Measurements from ENCODE around the gene CLNS1A.

CLNS1A gene

GRCh38 chr11:77604281-77604680 lies 33.3 kb downstream of the CLNS1A start:
- H3K4me3 ChIP-seq (ENCODE audit: low read depth, low read length) = no peak overlapping the region

GRCh38 chr11:77602381-77603088 lies 35.1 kb downstream of the CLNS1A start:
- TF ChIP-seq CTCF (IDR thresholded peaks at IDR 0.05; ENCODE audit: low read depth, low read length) = no peak
- DNase-seq = no peak
- Histone ChIP-seq H3K4me1 (no peaks in the 10 kb centered on the region), H3K9me3 (no peaks in the 10 kb centered on the region), H3K36me3 (peaks cover 16% of the 10 kb centered on the region), H3K4me3 (ENCODE audit: low read depth, low read length) (no peak overlapping the region), H3K27me3 (no peaks in the 10 kb centered on the region)

More at GRCh38 chr11:77604281-77604680, 33.3 kb downstream of the CLNS1A start:
- Histone ChIP-seq H3K36me3 (peaks cover 22% of the 10 kb centered on the region), H3K27me3 (no peaks in the 10 kb centered on the region), H3K9me3 (no peaks in the 10 kb centered on the region), H3K4me1 (0 out of 2 replicates have a peak, but pooled peaks cover under 1% of the 10 kb centered on the region)
- no peak for DNase-seq
- no peak for TF ChIP-seq CTCF (IDR thresholded peaks at IDR 0.05; ENCODE audit: low read depth, low read length)

- no peaks in the 10 kb centered on the region; the same call in 1 of the 2 replicates for H3K36me3 ChIP-seq
- no peak for DNase-seq
- no peaks in the 10 kb centered on the region for H3K27me3 ChIP-seq
- no peaks in the 10 kb centered on the region for H3K9me3 ChIP-seq
- TF ChIP-seq CTCF (IDR thresholded peaks at IDR 0.05; ENCODE audit: low read depth, low read length) = no peak
- no peak overlapping the region for H3K4me3 ChIP-seq (ENCODE audit: low read depth, low read length)
- no peaks in the 10 kb centered on the region for H3K4me1 ChIP-seq
These were observed 39.4 kb downstream of the CLNS1A start for GRCh38 chr11:77598195-77598594.

- H3K27me3 ChIP-seq = no peaks in the 10 kb centered on the region
- DNase-seq = no peak
- no peaks in the 10 kb centered on the region for H3K4me1 ChIP-seq
- TF ChIP-seq CTCF (IDR thresholded peaks at IDR 0.05; ENCODE audit: low read depth, low read length) = no peak
- H3K36me3 ChIP-seq = no peaks in the 10 kb centered on the region; the same call in 1 of the 2 replicates
- H3K4me3 ChIP-seq (ENCODE audit: low read depth, low read length) = no peak overlapping the region
- H3K9me3 ChIP-seq = no peaks in the 10 kb centered on the region
These were observed 41.0 kb downstream of the CLNS1A start for GRCh38 chr11:77596626-77597025.

GRCh38 chr11:77593883-77594282 lies 43.7 kb downstream of the CLNS1A start:
- Histone ChIP-seq H3K4me3 (ENCODE audit: low read depth, low read length) (no peak overlapping the region), H3K4me1 (peaks cover 3% of the 10 kb centered on the region; the same call in 1 of the 2 replicates), H3K27me3 (no peaks in the 10 kb centered on the region; the same call in 1 of the 2 replicates), H3K9me3 (no peaks in the 10 kb centered on the region), H3K36me3 (no peaks in the 10 kb centered on the region)
- no peak for TF ChIP-seq CTCF (IDR thresholded peaks at IDR 0.05; ENCODE audit: low read depth, low read length)
- no peak for DNase-seq

GRCh38 chr11:77592727-77593126 lies 44.9 kb downstream of the CLNS1A start:
- no peak for TF ChIP-seq CTCF (IDR thresholded peaks at IDR 0.05; ENCODE audit: low read depth, low read length)
- Histone ChIP-seq H3K9me3 (no peaks in the 10 kb centered on the region), H3K36me3 (no peaks in the 10 kb centered on the region), H3K4me3 (ENCODE audit: low read depth, low read length) (no peak overlapping the region), H3K27me3 (no peaks in the 10 kb centered on the region; the same call in 1 of the 2 replicates), H3K4me1 (peaks cover 5% of the 10 kb centered on the region; the same call in 1 of the 2 replicates)
- DNase-seq = no peak

All from BE2C (cell line).